H1 (cell line): Measurements from ENCODE around the gene ZNF423. TPM values are rescaled to one million over a fixed set of nuclear protein-coding genes. Genes with fewer than 3 reads are reported as not detected.

Source experiments
- CTCF ChIA-PET: fragments of 300-600 bp; sonication (Branson Sonifier 250); formaldehyde crosslinking; loops from one replicate; lab custom pipeline; 2021; ENCODE audit not compliant: partially characterized antibody; lab: Charles Lee
- POLR2A ChIA-PET: fragments of 300-600 bp; sonication (Branson Sonifier 250); formaldehyde crosslinking; loops from one replicate; lab custom pipeline; 2021; ENCODE audit warnings: inconsistent platforms; ENCODE audit not compliant: partially characterized antibody; lab: Charles Lee
- DNase-seq, 2 experiments: peaks; one replicate each; pipeline versions ENCODE4 v3.0.0 to v3.0.0-alpha.2; 2010 to 2022; ENCODE audit warnings: low spot score in 2 of 2, low read depth in 1 of 2, mixed read lengths in 1 of 2
- FAIRE-seq: peaks from 2 replicates; lab custom pipeline; 2011; peaks lifted over from hg19 to GRCh38; lab: Jason Lieb, UNC
- H2AFZ ChIP-seq: 2 replicates; pipeline ENCODE4 v1.8.1; 2012; ENCODE audit warnings: low read length, inconsistent platforms
- H2AK5ac ChIP-seq: 2 replicates; pipeline ENCODE4 v1.6.1; 2013; ENCODE audit warnings: low read depth, low read length
- H2BK120ac ChIP-seq: replicated peaks from 2 replicates; pipeline ENCODE3; 2013; ENCODE audit warnings: low read depth, low read length, inconsistent platforms
- H2BK12ac ChIP-seq: 2 replicates; pipeline ENCODE4 v1.6.1; 2013; ENCODE audit warnings: low read depth, low read length
- H2BK15ac ChIP-seq: 2 replicates; pipeline ENCODE4 v1.6.1; 2013; ENCODE audit warnings: low read length
- H2BK20ac ChIP-seq: 2 replicates; pipeline ENCODE4 v1.6.1; 2013; ENCODE audit warnings: low read length
- H2BK5ac ChIP-seq: 2 replicates; pipeline ENCODE4 v1.6.1; 2013; ENCODE audit warnings: low read depth, low read length
- H3K14ac ChIP-seq: 2 replicates; pipeline ENCODE4 v1.6.1; 2013; ENCODE audit warnings: inconsistent platforms; ENCODE audit not compliant: insufficient read length
- H3K18ac ChIP-seq: 2 replicates; pipeline ENCODE4 v1.6.1; 2013; ENCODE audit warnings: low read length; ENCODE audit errors: extremely low read depth
- H3K23ac ChIP-seq: 2 replicates; pipeline ENCODE4 v1.6.1; 2013; ENCODE audit warnings: inconsistent platforms; ENCODE audit not compliant: insufficient read length
- H3K23me2 ChIP-seq: 2 replicates; pipeline ENCODE4 v1.6.1; 2013; ENCODE audit warnings: low read depth, low read length
- H3K27ac ChIP-seq: 2 replicates; pipeline ENCODE4 v1.6.1; 2011; ENCODE audit warnings: low read depth, low read length, inconsistent platforms
- H3K27me3 ChIP-seq, 4 experiments: replicated peaks in 1 of 4; 1 replicate in 1 of 4; 2 replicates in 3 of 4; pipeline versions ENCODE4 v1.6.1 to v1.8.1; 2011 to 2013; ENCODE audit warnings: low read length in 3 of 4, mild to moderate bottlenecking in 3 of 4, inconsistent platforms in 2 of 4, mixed read lengths in 2 of 4, moderate library complexity in 1 of 4; ENCODE audit not compliant: control insufficient read depth in 3 of 4, insufficient read depth in 3 of 4; ENCODE audit errors: extremely low read depth in 1 of 4
- H3K36me3 ChIP-seq, 4 experiments: 2 replicates each; pipeline versions ENCODE4 v1.6.1 to v1.8.1; 2011 to 2013; ENCODE audit warnings: mild to moderate bottlenecking in 4 of 4, low read length in 3 of 4, moderate library complexity in 2 of 4, control low read depth in 1 of 4, inconsistent platforms in 1 of 4; ENCODE audit not compliant: insufficient read depth in 4 of 4, control insufficient read depth in 2 of 4
- H3K4ac ChIP-seq: replicated peaks from 2 replicates; pipeline ENCODE3; 2013; ENCODE audit warnings: low read length, low read depth, mixed read lengths, inconsistent platforms; ENCODE audit not compliant: insufficient read length
- H3K4me1 ChIP-seq, 4 experiments: replicated peaks in 1 of 4; 1 replicate in 1 of 4; 2 replicates in 3 of 4; pipeline versions ENCODE4 v1.6.1 to v1.8.1; 2011 to 2013; ENCODE audit warnings: low read length in 3 of 4, inconsistent platforms in 2 of 4, mixed read lengths in 1 of 4; ENCODE audit not compliant: insufficient read depth in 4 of 4, control insufficient read depth in 3 of 4
- H3K4me2 ChIP-seq, 2 experiments: 2 replicates each; pipeline versions ENCODE4 v1.6.1 to v1.8.1; 2011 to 2013; ENCODE audit warnings: low read depth in 2 of 2, low read length in 2 of 2, control low read depth in 1 of 2, inconsistent platforms in 1 of 2, mild to moderate bottlenecking in 1 of 2; ENCODE audit not compliant: insufficient read depth in 1 of 2
- H3K4me3 ChIP-seq, 4 experiments: fragments of 200-600, 300-600 bp in 1 of 4; sonication (generic), shearing (Covaris generic), sonication (Bioruptor Twin) in 1 of 4; 2 replicates each; pipeline versions ENCODE4 v1.5.1 to v1.8.1; 2011 to 2016; ENCODE audit warnings: low read length in 4 of 4, low read depth in 3 of 4, control low read depth in 2 of 4, inconsistent platforms in 2 of 4, mild to moderate bottlenecking in 2 of 4, mixed read lengths in 1 of 4, moderate library complexity in 1 of 4; ENCODE audit not compliant: insufficient read depth in 2 of 4; ENCODE audit errors: extremely low read depth in 1 of 4
- H3K56ac ChIP-seq: replicated peaks from 2 replicates; pipeline ENCODE3; 2013; ENCODE audit warnings: low read depth, mild to moderate bottlenecking, mixed read lengths, low read length, inconsistent platforms; ENCODE audit not compliant: insufficient read length
- H3K79me1 ChIP-seq: 2 replicates; pipeline ENCODE4 v1.6.1; 2013; ENCODE audit warnings: low read depth, low read length, control low read depth
- H3K79me2 ChIP-seq, 2 experiments: 2 replicates each; pipeline versions ENCODE4 v1.6.1 to v1.8.1; 2012 to 2013; ENCODE audit warnings: low read length in 2 of 2, mild to moderate bottlenecking in 2 of 2, inconsistent platforms in 1 of 2; ENCODE audit not compliant: insufficient read depth in 2 of 2, control insufficient read depth in 1 of 2
- H3K9ac ChIP-seq, 4 experiments: replicated peaks in 1 of 4; 1 replicate in 1 of 4; 2 replicates in 3 of 4; pipeline versions ENCODE4 v1.6.1 to v1.8.1; 2011 to 2013; ENCODE audit warnings: low read depth in 3 of 4, low read length in 3 of 4, control low read depth in 2 of 4, mild to moderate bottlenecking in 2 of 4, moderate library complexity in 2 of 4, inconsistent platforms in 1 of 4; ENCODE audit errors: extremely low read depth in 1 of 4
- H3K9me3 ChIP-seq, 2 experiments: 2 replicates each; pipeline versions ENCODE4 v1.6.1 to v1.8.1; 2012 to 2013; ENCODE audit warnings: mild to moderate bottlenecking in 2 of 2, moderate library complexity in 2 of 2, control low read depth in 1 of 2, inconsistent platforms in 1 of 2, low read depth in 1 of 2, low read length in 1 of 2, mixed read lengths in 1 of 2; ENCODE audit not compliant: insufficient read depth in 2 of 2
- H4K20me1 ChIP-seq, 2 experiments: replicated peaks in 1 of 2; 2 replicates each; pipeline versions ENCODE3 to v1.8.1; 2011 to 2013; ENCODE audit warnings: inconsistent platforms in 2 of 2, low read length in 2 of 2, mild to moderate bottlenecking in 1 of 2; ENCODE audit not compliant: insufficient read depth in 2 of 2, control insufficient read depth in 1 of 2
- H4K5ac ChIP-seq: 2 replicates; pipeline ENCODE4 v1.6.1; 2013; ENCODE audit warnings: low read length, low read depth, mixed read lengths, inconsistent platforms; ENCODE audit not compliant: insufficient read length
- H4K8ac ChIP-seq: 2 replicates; pipeline ENCODE4 v1.8.0; 2013; ENCODE audit warnings: mild to moderate bottlenecking, moderate library complexity, low read length, inconsistent platforms; ENCODE audit not compliant: insufficient read depth; ENCODE audit errors: extremely low read depth
- H4K91ac ChIP-seq: replicated peaks from 2 replicates; pipeline ENCODE3; 2013; ENCODE audit warnings: low read length, mixed read lengths, inconsistent platforms; ENCODE audit not compliant: insufficient read length
- BCL11A ChIP-seq, 2 experiments: IDR thresholded peaks; one replicate each; pipeline ENCODE4 v1.6.1; 2011; ENCODE audit warnings: low read depth in 2 of 2, low read length in 2 of 2, mild to moderate bottlenecking in 2 of 2
- CHD1 ChIP-seq: IDR thresholded peaks from 2 replicates; pipeline ENCODE4 v1.6.1; 2012; ENCODE audit warnings: low read depth, low read length, improper control_type of control experiment
- E2F6 ChIP-seq: IDR thresholded peaks from 2 replicates; pipeline ENCODE4 v1.6.1; 2012; ENCODE audit warnings: inconsistent platforms
- POLR2AphosphoS5 ChIP-seq: IDR thresholded peaks from 2 replicates; pipeline ENCODE4 v1.6.1; 2011; ENCODE audit warnings: low read depth, low read length
- RAD21 ChIP-seq, 2 experiments: IDR thresholded peaks in 1 of 2; conservative IDR thresholded peaks in 1 of 2; 2 replicates each; pipeline ENCODE4 v1.6.1; 2011; ENCODE audit warnings: low read depth in 2 of 2, low read length in 2 of 2, improper control_type of control experiment in 1 of 2, inconsistent platforms in 1 of 2, mild to moderate bottlenecking in 1 of 2, moderate library complexity in 1 of 2
- RNF2 ChIP-seq: fragments of 200-900, 300-1000 bp; sonication (generic); IDR thresholded peaks from 2 replicates; pipeline ENCODE4 v1.7.1; 2016; ENCODE audit warnings: borderline replicate concordance, low read depth, mild to moderate bottlenecking, antibody characterized with exemption, low read length; ENCODE audit not compliant: poor library complexity, severe bottlenecking; ENCODE audit errors: missing control alignments
- SAP30 ChIP-seq: fragments of 300-600 bp; sonication (generic); IDR thresholded peaks from 2 replicates; pipeline ENCODE4 v1.7.1; 2012; ENCODE audit warnings: low read length, moderate library complexity, mild to moderate bottlenecking, inconsistent platforms; ENCODE audit not compliant: insufficient read depth, insufficient replicate concordance
- SIX5 ChIP-seq: IDR thresholded peaks from 2 replicates; pipeline ENCODE4 v1.6.1; 2011; ENCODE audit warnings: mild to moderate bottlenecking, low read depth, low read length
- SUZ12 ChIP-seq: fragments of 200-600 bp; sonication (generic); IDR thresholded peaks from 2 replicates; pipeline ENCODE4 v1.6.1; 2012; ENCODE audit warnings: mild to moderate bottlenecking, inconsistent platforms, low read length, moderate library complexity, mixed read lengths
- TBP ChIP-seq: IDR thresholded peaks from 2 replicates; pipeline ENCODE4 v1.6.1; 2011; ENCODE audit warnings: low read depth, low read length, improper control_type of control experiment
- YY1 ChIP-seq: IDR thresholded peaks from 2 replicates; pipeline ENCODE4 v1.6.1; 2011; ENCODE audit warnings: low read depth, mild to moderate bottlenecking, low read length
- WGBS, 2 experiments: shearing (Covaris generic) in 1 of 2; methylation state at CpG; one replicate each; pipeline versions ENCODE4 v1.1.6 to v1.1.7; 2013 to 2015; ENCODE audit warnings: low lambda C conversion rate in 2 of 2, mixed read lengths in 2 of 2, inconsistent platforms in 1 of 2, low coverage in 1 of 2, missing lambda C conversion rate in 1 of 2; ENCODE audit not compliant: insufficient replicate concordance in 2 of 2, insufficient coverage in 1 of 2, insufficient read length in 1 of 2; ENCODE audit errors: extremely low coverage in 1 of 2, missing lambda C conversion rate in 1 of 2; 5-methylcytosine and 5-hydroxymethylcytosine counted together
- polyA plus RNA-seq, 7 experiments: library from polyadenylated mRNA; depleted of rRNA in 3 of 7; stranded (reverse) in 5 of 7; unstranded in 2 of 7; fragments of >200 nt in 5 of 7; fragments of 200-250 nt in 2 of 7; gene quantifications; 1 replicate in 5 of 7; 2 replicates in 1 of 7; 4 replicates in 1 of 7; pipeline versions ENCODE4 v1.2.1 to v1.2.3, GENCODE V29; 2011 to 2013; ENCODE audit warnings: missing spikeins in 2 of 7, mixed read lengths in 2 of 7
- total RNA-seq: library from RNA; stranded (reverse); fragmentation: NEBNext Ultra II Directional; extraction: Animal tissue kit (Norgen Biotek cat#: 25700); gene quantifications from 2 replicates; pipeline ENCODE4 v1.2.1, GENCODE V29; 2021

The ZNF423 gene
- total and polyA plus RNA-seq, 2 of the 8 experiments (the other 6 are each of a cell fraction or from before 2014, with no cell fraction given), result 38.2 to 52.3 TPM

GRCh38 chr16:49738832-49739231 lies 117.1 kb downstream of the ZNF423 start:
- no peak overlapping the region for H2AFZ ChIP-seq

More at GRCh38 chr16:49738832-49739231, 117.1 kb downstream of the ZNF423 start:
- Histone ChIP-seq H2BK5ac (no peak overlapping the region), H3K4me1 (peaks cover 0 to 6% (median 2%) of the 10 kb centered on the region in 4 experiments; a peak in 4 of 7 replicates), H3K23me2 (no peaks in the 10 kb centered on the region), H3K79me2 (peaks cover 0 to 10% of the 10 kb centered on the region in 2 experiments; a peak in 1 of 4 replicates), H4K91ac (peak overlapping the region; percentile 58), H4K8ac (no peak overlapping the region), H2BK12ac (no peak overlapping the region), H2BK15ac (0 out of 2 replicates have a peak overlapping the region, but pooled peaks have one; percentile 61), H3K79me1 (peaks cover 19% of the 10 kb centered on the region), H4K5ac (no peak overlapping the region), H2BK120ac (no peak overlapping the region), H4K20me1 (peaks cover 0 to 4% of the 10 kb centered on the region in 2 experiments), H3K9me3 (no peaks in the 10 kb centered on the region; a peak in 1 of 4 replicates), H2AK5ac (no peak overlapping the region), H3K9ac (no peak overlapping the region), H3K18ac (0 out of 2 replicates have a peak overlapping the region, but pooled peaks have one; percentile 19), H2BK20ac (peak overlapping the region; percentile 80; the same call in 1 of the 2 replicates), H3K14ac (no peak overlapping the region), H3K27ac (no peak overlapping the region), H3K23ac (no peak overlapping the region), H3K56ac (no peak overlapping the region), H3K4ac (no peak overlapping the region), H3K4me3 (no peak overlapping the region), H3K4me2 (no peak overlapping the region), H3K36me3 (no peaks in the 10 kb centered on the region), H3K27me3 (no peaks in the 10 kb centered on the region)
- DNase-seq (no peak), FAIRE-seq (no peak)
- TF ChIP-seq SUZ12 (no peak), SAP30 (no peak), SIX5 (no peak), TBP (no peak), RAD21 (IDR thresholded peaks at IDR 0.05 in 1 of 2, conservative IDR thresholded peaks at IDR 0.05 in 1 of 2; ENCODE audit: low read depth in 2 of 2, low read length in 2 of 2) (no peak), E2F6 (no peak), POLR2AphosphoS5 (no peak), RNF2 (no peak), YY1 (no peak), BCL11A (IDR thresholded peaks at IDR 0.05; ENCODE audit: low read depth in 2 of 2, low read length in 2 of 2) (no peak), CHD1 (no peak)
- WGBS, 2 experiments, result 95% methylated on average over 3 of the region's 3 CpGs; no CpG with 5 or more reads in 1 of the 2 experiments
- CTCF ChIA-PET, result interaction anchor here (0.6 to 3.6 kb wide), 26 partner anchors 8 to 242 kb away, joined by 3 to 12 read pairs (median 4); no protein-coding TSS in a partner anchor
- POLR2A ChIA-PET, result no interaction called here
